Stimulated activated CD4-positive, alpha-beta T cell treated with anti-CD3 and anti-CD28 coated beads, Interleukin-1b, Interleukin-23, amount 100 ng/mL, for 4 hours (primary cell): ENCODE measurements around the gene LRATD1.

Source experiments
- DNase-seq, 2 donors: peaks; one replicate each; pipeline ENCODE4 v3.0.0-alpha.2; 2020; ENCODE audit warnings: low read depth in 2 of 2

Gene LRATD1

DNA sequence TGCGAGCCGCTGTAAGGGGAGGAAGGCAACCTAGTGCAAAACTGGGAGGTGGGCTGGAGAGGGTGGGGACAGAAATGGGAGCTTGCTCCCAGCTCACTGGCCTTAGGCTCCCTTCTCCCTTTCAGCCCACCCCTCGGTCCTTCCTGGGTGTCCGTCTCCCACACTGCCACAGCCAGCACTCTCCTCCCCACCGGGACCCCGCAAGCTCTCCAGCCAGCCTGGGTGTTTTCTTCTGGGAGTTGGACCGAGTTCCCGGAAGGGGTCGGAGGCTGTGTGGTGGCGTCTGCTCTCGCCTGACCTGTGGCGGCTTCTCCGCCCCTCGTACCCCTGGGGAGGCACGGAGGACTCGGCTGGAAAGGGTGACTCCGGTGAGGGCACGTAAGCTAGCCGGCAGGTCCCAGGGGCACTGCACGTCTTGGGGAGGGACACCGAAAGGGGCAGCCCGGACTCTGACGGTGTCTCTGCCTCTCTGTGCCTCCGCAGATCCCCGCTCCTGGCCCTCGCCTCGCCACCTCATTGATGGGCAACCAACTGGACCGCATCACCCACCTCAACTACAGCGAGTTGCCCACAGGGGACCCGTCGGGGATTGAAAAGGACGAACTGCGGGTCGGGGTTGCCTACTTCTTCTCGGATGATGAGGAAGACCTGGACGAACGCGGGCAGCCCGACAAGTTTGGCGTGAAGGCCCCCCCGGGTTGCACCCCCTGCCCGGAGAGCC, 1.1 kb downstream of the LRATD1 start:
- DNase-seq = no peak

DNA sequence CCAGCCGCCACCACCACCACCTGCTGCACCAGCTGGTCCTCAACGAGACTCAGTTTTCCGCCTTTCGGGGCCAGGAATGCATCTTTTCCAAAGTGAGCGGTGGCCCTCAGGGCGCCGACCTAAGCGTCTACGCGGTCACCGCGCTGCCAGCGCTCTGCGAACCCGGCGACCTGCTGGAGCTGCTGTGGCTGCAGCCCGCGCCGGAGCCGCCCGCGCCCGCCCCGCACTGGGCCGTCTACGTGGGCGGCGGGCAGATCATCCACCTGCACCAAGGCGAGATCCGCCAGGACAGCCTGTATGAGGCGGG, 1.6 kb downstream of the LRATD1 start:
- DNase-seq = no peak

DNA sequence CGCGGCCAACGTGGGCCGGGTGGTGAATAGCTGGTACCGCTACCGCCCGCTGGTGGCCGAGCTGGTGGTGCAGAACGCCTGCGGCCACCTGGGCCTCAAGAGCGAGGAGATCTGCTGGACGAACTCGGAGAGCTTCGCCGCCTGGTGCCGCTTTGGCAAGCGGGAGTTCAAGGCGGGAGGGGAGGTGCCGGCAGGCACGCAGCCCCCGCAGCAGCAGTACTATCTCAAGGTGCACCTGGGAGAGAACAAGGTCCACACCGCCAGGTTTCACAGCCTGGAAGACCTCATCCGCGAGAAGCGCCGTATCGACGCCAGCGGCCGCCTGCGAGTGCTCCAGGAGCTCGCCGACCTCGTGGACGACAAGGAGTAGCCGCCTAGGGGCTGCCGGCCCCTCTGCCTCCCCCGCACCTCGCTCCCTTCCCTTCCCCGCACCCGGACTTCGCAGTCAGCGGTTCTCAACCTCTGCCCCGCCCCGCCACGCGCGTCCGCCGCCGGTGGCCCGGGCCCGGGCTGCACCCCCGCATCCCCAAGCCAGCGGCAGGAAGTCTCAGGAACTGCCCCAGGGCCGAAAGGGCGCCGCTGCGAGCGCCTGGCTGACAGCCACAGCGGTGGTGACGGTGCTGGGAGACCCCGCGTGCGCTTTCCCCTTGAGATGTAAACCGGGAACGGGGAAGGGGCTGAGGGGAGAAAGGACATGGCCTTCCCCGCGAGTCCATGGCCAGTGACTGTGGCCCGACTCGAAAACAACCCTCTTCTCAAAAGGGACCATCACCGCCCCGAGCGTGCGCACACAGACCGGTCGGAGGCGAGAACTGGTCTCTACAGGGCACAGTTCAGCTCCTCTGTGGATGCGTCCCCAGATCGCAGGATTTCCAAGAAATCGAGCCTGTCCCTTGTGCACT, 2.2 kb downstream of the LRATD1 start:
- no peak for DNase-seq

DNA sequence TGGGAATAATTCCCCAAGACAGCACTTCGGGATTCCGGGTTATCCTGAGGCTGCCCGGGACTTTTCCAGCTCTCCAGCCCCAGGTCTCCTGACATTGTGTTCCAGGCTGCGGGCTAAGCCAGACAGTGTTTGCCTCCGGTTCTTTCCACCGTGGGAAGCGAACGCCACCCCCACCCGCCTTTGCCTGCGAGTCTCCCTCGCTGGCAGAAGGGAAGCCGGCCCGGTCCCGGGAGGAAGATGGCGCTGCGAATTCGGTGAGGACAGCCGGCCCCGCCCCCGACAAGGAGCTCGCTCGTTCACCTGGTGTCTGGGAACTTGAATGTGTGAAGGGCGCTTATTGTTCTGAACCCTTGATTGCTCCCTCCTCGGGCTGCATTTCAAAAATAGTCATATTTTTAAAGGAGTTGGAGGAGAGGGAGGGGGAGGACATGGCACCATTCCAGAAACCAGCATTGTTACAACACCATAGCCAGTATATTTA, 2.9 kb downstream of the LRATD1 start:
- DNase-seq = no peak

DNA sequence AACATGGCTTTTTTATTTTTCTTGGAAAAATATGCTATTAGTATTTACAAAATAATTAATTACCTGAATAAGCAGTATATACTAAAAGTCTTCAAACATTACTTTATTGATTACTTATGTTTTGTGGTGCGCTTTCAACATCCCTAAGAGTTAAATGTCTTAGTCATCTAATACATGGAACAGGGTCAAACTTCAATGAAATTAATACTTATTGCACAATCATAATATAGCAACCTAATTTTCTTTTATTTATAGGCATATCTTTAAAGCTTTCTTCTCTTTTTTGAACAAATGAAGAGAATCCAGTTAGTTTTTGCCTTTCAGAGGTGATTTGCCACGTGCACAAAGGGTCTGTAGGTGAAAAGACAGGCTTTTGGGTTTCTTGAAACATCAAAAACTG, 6.0 kb downstream of the LRATD1 start:
- DNase-seq = no peak

DNA sequence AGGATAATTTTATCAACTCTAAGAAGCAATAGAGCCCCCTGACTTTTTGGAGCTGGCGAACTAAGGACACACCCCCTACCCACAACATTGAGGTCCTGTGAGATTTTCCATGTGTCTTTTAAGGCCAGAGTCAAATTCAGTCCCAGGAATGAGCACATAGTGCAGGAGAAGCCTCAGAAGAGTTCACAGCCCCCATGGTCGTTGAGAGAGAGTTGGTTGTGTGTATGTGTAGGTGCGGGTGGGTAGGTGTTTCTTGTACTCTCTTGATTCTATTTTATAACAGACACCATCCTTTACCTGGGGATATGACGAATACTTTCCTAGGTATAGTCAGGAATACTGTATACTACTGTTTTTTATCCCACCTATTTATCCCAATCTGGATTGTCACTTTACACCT, 8.6 kb downstream of the LRATD1 start:
- no peak for DNase-seq

DNA sequence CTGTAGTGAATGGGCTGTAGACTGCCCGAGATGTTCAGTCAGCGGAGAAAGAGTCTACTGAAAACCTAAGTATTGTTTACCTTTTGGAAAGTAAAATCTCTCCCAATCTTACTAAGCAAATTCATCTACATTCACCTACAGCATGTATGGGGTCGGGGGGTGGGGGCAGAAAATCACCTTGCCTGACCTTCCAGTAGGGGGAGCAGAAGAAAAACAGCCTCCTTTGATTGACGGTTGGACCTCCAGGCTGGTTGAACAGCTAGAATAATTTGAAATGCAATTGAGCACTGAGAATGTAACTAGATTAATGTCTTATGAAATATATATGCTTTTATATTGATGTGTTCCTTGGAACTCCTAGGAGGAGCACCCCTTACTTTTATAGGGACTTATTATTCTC, 10.0 kb downstream of the LRATD1 start:
- DNase-seq = no peak

DNA sequence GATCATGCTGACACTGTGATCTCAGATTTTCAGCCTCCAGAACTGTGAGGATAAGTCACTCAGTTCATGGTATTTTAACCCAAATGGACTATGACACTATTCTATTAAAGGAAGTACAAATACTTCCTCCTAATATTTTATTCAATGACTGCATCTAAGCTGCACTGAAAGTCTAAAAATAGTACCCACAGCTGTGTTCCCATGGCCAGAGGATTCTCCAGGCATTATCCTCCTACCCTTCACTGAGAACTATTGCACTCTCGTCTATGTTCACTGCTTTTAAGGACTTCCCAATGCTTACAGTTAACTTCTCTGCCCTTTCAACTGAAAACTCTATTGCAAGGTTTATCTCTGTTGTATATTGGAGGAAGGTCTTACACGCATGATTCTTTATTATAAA, 15.2 kb downstream of the LRATD1 start:
- DNase-seq = no peak

DNA sequence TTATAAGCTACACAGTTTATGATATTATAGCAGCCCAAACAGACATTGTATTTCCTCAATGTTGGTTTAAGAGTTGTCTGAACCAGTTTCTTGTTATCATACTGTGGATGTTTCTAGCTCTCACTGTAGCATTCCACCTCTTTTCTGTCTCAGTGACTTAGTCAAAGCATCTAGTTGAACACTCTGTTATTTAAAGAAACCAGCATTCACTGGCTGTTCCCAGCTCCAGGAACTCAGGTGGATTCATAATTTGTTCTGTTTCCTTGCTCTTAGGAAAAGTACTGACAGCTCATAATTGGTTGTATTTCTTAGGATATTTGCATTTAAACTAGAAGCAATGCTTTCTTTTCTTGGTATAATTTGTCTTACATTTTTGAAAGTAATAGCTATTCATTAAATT, 17.5 kb downstream of the LRATD1 start:
- DNase-seq = no peak

DNA sequence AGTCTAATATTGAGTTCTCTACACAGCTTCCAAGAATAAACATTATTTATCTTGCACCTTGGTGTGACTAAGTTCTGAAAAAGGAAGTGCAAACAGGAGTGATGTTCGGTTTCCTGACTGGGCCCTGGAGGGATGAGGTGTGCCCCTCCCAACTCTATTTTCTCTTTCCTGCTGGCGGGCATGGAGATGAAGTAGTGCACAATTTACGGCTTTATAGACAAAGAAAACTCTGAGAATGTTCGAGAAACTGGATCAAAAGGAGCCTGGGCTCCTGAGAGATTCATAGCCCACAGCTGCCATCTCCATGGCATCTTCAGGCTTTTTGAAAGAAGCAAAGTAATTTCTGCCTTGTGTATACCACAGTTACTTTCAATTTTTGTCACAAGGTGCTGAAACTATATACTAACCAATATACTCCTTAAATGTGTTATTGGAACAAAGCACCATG, 22.3 kb downstream of the LRATD1 start:
- DNase-seq = no peak

DNA sequence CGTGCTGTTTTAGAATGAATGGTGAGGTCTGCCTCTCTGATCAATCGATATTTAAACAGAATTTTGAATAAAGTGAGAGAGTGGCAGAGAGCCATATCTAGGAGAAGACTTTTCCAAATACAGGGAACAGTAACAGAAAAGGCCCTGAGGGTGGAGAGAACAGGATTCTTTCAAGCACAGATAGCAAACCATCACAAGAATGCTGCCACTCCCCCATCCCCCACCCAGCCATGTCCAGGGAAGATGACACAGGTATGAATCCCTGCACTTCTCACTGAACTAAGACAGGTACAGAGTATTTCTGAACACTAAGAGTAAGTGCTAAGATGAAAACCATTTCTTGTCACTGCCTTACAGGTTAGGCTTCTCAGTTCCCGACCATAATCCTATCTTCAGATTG, 23.6 kb downstream of the LRATD1 start:
- no peak for DNase-seq

DNA sequence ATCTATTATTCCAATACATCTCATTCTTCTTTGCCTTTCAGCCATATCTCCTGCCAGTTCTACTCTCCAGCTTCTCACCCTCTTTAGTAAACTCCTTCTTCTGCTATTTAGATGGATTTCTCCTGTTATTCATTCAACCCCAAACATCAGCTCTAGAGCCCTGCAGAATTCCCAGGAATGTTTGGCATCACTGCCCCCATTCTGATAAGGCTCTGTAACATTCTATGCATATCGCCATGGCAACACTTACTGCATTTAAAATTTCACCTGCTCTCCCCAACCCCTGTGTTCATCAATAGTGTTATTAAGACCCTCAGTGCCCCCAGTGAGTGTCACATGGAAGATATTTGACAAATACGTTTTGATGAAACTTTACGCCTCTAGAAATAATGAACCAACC, 28.6 kb downstream of the LRATD1 start:
- DNase-seq = no peak

DNA sequence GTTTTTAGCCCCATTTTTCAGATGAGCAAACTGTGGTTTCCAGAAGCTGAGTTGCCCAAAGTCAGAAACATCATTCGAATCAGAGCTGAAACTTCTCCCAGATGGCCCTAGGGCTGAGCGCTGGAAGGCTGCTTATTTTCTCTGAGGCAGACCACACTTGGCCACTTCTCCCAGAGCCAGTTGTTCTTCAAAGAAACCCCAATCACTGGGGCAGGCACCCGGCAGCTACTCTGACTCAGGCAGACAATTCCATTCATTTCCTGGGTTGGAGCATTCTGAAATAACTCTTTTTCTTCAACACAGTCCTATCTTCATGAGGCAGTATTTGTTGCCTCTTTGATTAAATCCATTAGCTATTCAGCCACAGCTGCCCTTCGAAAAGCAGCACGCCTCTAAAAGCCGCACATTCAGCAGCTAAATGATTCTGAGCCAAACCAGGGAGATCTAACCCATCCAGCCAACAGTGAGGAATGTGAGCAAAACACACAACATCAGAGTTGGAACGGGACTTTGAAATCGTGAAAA, 40.9 kb downstream of the LRATD1 start:
- no peak for DNase-seq

DNA sequence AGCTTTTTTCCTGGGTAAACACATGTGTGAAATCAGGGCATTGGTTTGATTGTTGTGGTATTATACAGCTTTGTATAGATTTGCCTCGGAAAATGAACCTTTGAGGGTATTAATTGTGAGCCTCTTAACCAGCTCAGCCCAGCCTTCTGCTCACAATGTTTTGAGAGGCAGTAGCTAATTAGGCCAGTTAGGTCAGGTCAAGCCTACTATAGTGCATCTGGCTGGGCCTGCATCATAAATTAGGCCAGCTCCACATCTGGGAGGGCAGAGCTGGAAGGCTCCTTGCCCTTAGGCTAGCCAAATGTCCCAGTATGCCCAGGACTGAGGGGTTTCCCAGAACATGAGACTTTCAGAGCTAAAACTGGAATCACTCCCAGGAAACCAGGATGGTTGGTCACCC, 43.0 kb downstream of the LRATD1 start:
- DNase-seq = no peak

DNA sequence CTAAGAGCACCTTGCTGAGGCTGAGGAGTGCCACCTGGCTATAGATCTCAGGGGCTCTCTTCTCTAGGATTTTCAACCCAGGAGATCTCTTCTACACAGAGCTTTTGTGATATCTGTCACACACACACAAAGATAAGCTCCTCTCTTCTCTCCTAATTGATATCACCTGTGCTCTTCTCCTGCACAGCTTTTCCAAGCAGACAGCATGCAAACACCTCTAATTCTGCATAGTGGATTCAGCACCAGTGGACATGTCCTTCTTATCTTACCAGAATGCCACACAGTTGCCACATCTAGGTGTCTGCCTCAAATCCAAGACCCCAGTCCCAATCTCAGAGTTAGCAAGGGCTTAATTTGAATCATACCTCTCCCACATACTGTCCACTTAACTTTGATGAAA, 43.9 kb downstream of the LRATD1 start:
- DNase-seq = no peak

DNA sequence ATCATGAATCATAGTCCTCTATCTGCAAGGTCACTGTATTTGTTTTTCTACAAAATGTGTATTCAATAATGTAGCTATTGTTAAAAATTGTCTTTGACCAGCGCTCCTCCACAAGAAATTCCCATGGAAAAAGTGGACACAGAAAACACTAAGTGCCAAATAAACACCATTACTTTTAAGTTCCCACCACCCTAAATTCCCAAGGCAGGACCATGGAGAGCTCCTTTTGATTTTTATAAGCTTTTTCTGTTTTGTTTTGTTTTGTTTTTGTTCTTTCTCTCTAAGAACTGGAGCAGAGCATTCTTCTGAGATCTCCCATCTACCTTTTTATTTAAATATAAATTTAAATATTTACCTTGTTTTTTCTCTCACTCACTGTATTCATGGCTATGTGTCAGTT, 44.5 kb downstream of the LRATD1 start:
- no peak for DNase-seq

DNA sequence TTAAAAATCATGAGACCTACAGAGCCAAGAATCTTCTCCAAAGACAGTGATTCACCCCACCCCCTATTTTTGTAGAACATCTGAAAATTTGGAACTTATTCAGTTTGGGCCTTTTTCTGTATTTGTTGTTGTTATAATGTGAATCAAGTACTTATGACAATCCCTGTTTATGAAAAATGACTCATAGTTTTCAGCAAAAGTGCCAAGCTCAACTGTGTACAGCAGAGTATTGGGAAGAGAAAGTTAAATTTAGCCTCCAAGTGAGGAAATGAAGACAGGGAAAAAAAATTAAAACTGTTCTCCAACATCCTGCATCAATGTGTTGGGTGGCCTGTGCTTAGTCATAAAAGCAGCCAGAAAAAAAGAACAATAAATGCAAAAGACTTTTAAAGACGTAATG, 46.2 kb downstream of the LRATD1 start:
- no peak for DNase-seq

DNA sequence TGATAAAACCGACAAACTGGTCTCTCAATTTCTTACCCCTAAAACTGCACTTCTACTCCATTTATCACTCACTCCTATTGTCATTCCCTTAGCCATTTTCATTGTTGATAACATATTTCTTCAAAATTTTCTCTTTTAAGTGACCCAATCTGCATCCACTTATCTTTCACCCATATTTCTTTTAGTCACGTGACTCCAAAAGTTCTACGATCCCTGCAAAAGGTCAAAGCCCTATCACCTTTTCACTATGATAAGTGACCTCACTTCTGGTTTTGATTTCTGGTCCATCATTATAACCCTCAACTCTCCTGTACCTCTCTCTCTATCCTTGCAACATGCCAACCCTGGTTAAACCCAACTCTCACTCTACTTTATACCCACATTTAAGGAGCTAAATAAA, 49.1 kb downstream of the LRATD1 start:
- DNase-seq = no peak
